Measurements from ENCODE around the gene GNL3.

DNA sequence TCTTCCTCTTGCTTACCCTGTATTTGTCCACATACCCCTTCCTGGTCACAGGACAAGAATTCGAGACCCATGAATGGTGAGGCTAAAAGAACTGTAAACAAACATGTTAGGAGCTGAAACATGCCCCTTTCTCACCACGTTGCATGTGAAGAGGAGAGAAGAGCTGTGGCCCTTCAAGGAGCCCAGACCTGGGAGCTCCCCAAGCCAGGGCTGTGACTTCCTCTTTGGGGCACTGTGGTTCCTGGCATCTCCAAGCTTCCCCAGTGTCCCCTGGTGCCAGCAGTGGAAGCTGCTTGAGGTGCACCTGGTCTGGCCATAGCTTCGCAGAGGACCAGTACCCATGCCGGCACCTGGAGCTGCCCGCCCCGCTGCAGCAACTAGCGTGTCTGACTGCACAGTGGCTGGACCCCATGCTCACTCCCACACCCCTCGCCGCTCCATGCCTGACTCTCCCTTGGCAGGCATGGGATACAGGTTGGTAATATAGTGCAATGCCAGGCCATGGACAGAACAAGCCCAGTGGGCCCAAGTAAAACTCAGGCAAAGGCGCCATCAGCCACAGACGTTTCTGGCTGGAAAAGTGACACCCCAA, 30.0 kb downstream of the GNL3 start:
- TF ChIP-seq CTCF (IDR thresholded peaks at IDR 0.05; ENCODE audit: low read depth, low read length) (no peak), POLR2A (IDR thresholded peaks at IDR 0.05; ENCODE audit: extremely low read depth, insufficient read length) (no peak), MAX (IDR thresholded peaks at IDR 0.05; ENCODE audit: low read depth, low read length) (no peak)

Data from NB4 (cell line).